IPS-18a (cell line): ENCODE data around the gene ERGIC2.

Experiments used
- H3K27ac ChIP-seq: one replicate; pipeline ENCODE4 v1.5.1; 2013; ENCODE audit warnings: low read length
- H3K27me3 ChIP-seq: one replicate; pipeline ENCODE4 v1.6.1; 2013; ENCODE audit warnings: mild to moderate bottlenecking, low read length; ENCODE audit not compliant: control insufficient read depth, insufficient read depth
- H3K36me3 ChIP-seq: one replicate; pipeline ENCODE4 v1.6.1; 2013; ENCODE audit warnings: low read depth, low read length; ENCODE audit not compliant: control insufficient read depth
- H3K4me1 ChIP-seq: one replicate; pipeline ENCODE4 v1.6.1; 2013; ENCODE audit warnings: low read depth, low read length; ENCODE audit not compliant: control insufficient read depth
- H3K4me3 ChIP-seq: one replicate; pipeline ENCODE4 v1.5.1; 2013; ENCODE audit warnings: low read length
- H3K9ac ChIP-seq: one replicate; pipeline ENCODE4 v1.6.1; 2013; ENCODE audit warnings: mild to moderate bottlenecking, low read length, moderate library complexity
- H3K9me3 ChIP-seq: one replicate; pipeline ENCODE4 v1.6.1; 2013; ENCODE audit warnings: low read depth, low read length; ENCODE audit not compliant: control insufficient read depth

Gene ERGIC2

GRCh38 chr12:29374012-29374411, 7.0 kb downstream of the ERGIC2 start:
- no peaks in the 10 kb centered on the region for H3K9me3 ChIP-seq
- H3K4me1 ChIP-seq, result no peaks in the 10 kb centered on the region
- H3K27ac ChIP-seq, result no peak overlapping the region

GRCh38 chr12:29365091-29365490, 15.9 kb downstream of the ERGIC2 start:
- peaks cover 34% of the 10 kb centered on the region for H3K36me3 ChIP-seq
- H3K4me3 ChIP-seq, result no peak overlapping the region
- H3K9me3 ChIP-seq, result no peaks in the 10 kb centered on the region
- H3K9ac ChIP-seq, result no peak overlapping the region
- H3K27me3 ChIP-seq, result no peaks in the 10 kb centered on the region
- H3K27ac ChIP-seq, result no peak overlapping the region
- H3K4me1 ChIP-seq, result no peaks in the 10 kb centered on the region

More at GRCh38 chr12:29374012-29374411, 7.0 kb downstream of the ERGIC2 start:
- Histone ChIP-seq H3K36me3 (peaks cover 9% of the 10 kb centered on the region), H3K27me3 (no peaks in the 10 kb centered on the region), H3K9ac (no peak overlapping the region), H3K4me3 (no peak overlapping the region)

- H3K27me3 ChIP-seq, result no peaks in the 10 kb centered on the region
- H3K4me1 ChIP-seq, result no peaks in the 10 kb centered on the region
- peaks cover 21% of the 10 kb centered on the region for H3K36me3 ChIP-seq
- H3K27ac ChIP-seq, result no peak overlapping the region
- H3K9ac ChIP-seq, result no peak overlapping the region
- H3K9me3 ChIP-seq, result no peaks in the 10 kb centered on the region
- H3K4me3 ChIP-seq, result no peak overlapping the region
These were observed 26.0 kb downstream of the ERGIC2 start for GRCh38 chr12:29354954-29355353.

- H3K36me3 ChIP-seq, result peaks cover 21% of the 10 kb centered on the region
These were observed 30.9 kb downstream of the ERGIC2 start for GRCh38 chr12:29350080-29350479.

GRCh38 chr12:29346769-29347421, 34.1 kb downstream of the ERGIC2 start:
- Histone ChIP-seq H3K4me3 (no peak overlapping the region), H3K9me3 (no peaks in the 10 kb centered on the region), H3K9ac (no peak overlapping the region), H3K27me3 (no peaks in the 10 kb centered on the region), H3K27ac (no peak overlapping the region), H3K36me3 (peaks cover 27% of the 10 kb centered on the region), H3K4me1 (no peaks in the 10 kb centered on the region)

More at GRCh38 chr12:29350080-29350479, 30.9 kb downstream of the ERGIC2 start:
- Histone ChIP-seq H3K4me1 (no peaks in the 10 kb centered on the region), H3K27me3 (no peaks in the 10 kb centered on the region), H3K4me3 (no peak overlapping the region), H3K9me3 (no peaks in the 10 kb centered on the region), H3K27ac (no peak overlapping the region), H3K9ac (no peak overlapping the region)

GRCh38 chr12:29343022-29343799, 37.8 kb downstream of the ERGIC2 start:
- H3K9me3 ChIP-seq, result no peaks in the 10 kb centered on the region
- H3K36me3 ChIP-seq, result peaks cover 39% of the 10 kb centered on the region
- H3K9ac ChIP-seq, result no peak overlapping the region
- H3K4me1 ChIP-seq, result no peaks in the 10 kb centered on the region
- H3K4me3 ChIP-seq, result no peak overlapping the region
- no peaks in the 10 kb centered on the region for H3K27me3 ChIP-seq
- no peak overlapping the region for H3K27ac ChIP-seq

GRCh38 chr12:29337325-29337724, 43.6 kb downstream of the ERGIC2 start:
- H3K36me3 ChIP-seq, result peaks cover 17% of the 10 kb centered on the region
- no peaks in the 10 kb centered on the region for H3K4me1 ChIP-seq
- H3K4me3 ChIP-seq, result no peak overlapping the region
- no peak overlapping the region for H3K27ac ChIP-seq
- no peak overlapping the region for H3K9ac ChIP-seq
- H3K9me3 ChIP-seq, result no peaks in the 10 kb centered on the region
- no peaks in the 10 kb centered on the region for H3K27me3 ChIP-seq

- H3K4me3 ChIP-seq, result no peak overlapping the region
- H3K9ac ChIP-seq, result no peak overlapping the region
- H3K36me3 ChIP-seq, result peaks cover 3% of the 10 kb centered on the region
- H3K27ac ChIP-seq, result no peak overlapping the region
- H3K4me1 ChIP-seq, result no peaks in the 10 kb centered on the region
- no peaks in the 10 kb centered on the region for H3K9me3 ChIP-seq
- no peaks in the 10 kb centered on the region for H3K27me3 ChIP-seq
These were observed 46.0 kb downstream of the ERGIC2 start for GRCh38 chr12:29334937-29335336.

GRCh38 chr12:29333178-29333577, 47.8 kb downstream of the ERGIC2 start:
- Histone ChIP-seq H3K9me3 (no peaks in the 10 kb centered on the region), H3K27me3 (no peaks in the 10 kb centered on the region), H3K36me3 (no peaks in the 10 kb centered on the region), H3K27ac (no peak overlapping the region), H3K9ac (no peak overlapping the region), H3K4me1 (no peaks in the 10 kb centered on the region), H3K4me3 (no peak overlapping the region)

- Histone ChIP-seq H3K4me3 (no peak overlapping the region), H3K27me3 (no peaks in the 10 kb centered on the region), H3K27ac (no peak overlapping the region), H3K36me3 (no peaks in the 10 kb centered on the region), H3K9me3 (no peaks in the 10 kb centered on the region), H3K4me1 (no peaks in the 10 kb centered on the region), H3K9ac (no peak overlapping the region)
These were observed 51.6 kb downstream of the ERGIC2 start for GRCh38 chr12:29329411-29329810.

GRCh38 chr12:29322157-29322556, 58.8 kb downstream of the ERGIC2 start:
- H3K4me3 ChIP-seq, result no peak overlapping the region
- H3K9ac ChIP-seq, result no peak overlapping the region

More at GRCh38 chr12:29322157-29322556, 58.8 kb downstream of the ERGIC2 start:
- Histone ChIP-seq H3K9me3 (peaks cover 11% of the 10 kb centered on the region), H3K4me1 (peaks cover 5% of the 10 kb centered on the region), H3K36me3 (no peaks in the 10 kb centered on the region), H3K27me3 (no peaks in the 10 kb centered on the region), H3K27ac (no peak overlapping the region)
